SH-SY5Y (cell line): ENCODE data around the gene SLC25A21.

Experiments
- GATA2 ChIP-seq: IDR thresholded peaks from 2 replicates; pipeline ENCODE4 v1.6.1; 2011; ENCODE audit warnings: mild to moderate bottlenecking, low read depth, low read length
- GATA3 ChIP-seq: IDR thresholded peaks from 2 replicates; pipeline ENCODE4 v1.6.1; 2011; ENCODE audit warnings: low read depth, mild to moderate bottlenecking, low read length, moderate library complexity

DNA sequence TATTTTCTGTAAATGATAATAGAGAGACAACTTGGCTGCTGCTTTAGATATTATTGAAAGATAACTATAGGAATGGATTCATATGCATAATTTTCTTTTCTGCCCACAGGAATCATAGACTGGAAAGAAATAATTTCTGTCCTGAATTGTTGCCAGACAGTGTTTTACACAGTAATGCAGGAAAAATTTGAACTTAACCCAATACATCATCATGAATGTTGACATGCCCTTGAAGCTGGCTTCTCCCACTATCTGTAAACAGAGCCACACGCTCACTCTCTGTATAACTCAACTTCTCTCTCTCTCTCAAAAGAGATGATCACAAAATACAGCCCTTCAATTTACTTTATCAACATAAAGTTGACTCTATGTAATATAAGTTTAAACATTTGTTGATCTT, 454.2 kb downstream of the SLC25A21 start:
- no peak for TF ChIP-seq GATA2
- TF ChIP-seq GATA3, result no peak
